ENCODE data around the gene NOC2L.

NOC2L gene

DNA sequence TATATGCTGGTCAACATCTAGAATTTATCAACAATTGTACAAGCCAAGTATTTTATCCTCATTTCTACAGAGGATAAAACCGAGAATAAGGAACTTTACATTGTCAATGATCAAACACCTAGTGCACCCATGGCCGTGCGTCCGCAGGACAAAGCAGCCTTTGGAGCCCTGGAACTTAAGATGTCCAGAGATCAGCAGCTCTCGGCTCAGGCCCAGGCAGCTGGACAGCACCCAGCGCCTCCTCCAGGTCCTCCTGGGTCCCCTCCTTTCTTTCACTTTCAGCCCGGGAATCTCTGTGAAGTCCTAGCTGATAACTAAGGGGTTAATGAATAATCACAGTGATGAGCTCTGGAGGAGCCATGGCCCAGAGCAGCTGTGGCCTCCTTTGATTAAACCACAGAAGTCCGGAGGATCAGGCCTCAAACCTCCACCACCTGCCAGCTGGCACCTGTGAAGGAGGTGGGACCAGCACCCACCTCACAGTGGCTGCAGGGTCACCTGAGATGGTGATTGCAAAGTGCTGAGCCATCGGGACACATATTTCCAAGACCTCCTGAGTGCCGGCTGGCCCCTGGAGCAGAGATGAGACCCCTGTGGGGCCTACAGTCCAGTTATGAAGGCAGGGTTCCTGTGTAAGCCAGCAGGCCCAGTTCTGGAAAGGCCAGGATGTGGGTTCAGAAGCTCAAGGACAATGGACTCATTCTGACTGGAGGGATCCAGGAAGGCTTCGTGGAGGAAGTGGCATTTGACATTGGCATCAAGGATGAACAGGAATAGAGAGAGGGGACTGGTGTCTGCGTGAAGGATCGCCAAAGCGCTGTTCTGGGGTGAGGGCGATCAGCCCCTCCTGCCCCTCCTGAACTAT, 46.9 kb downstream of the NOC2L start:
- TF ChIP-seq, protein P1, sequence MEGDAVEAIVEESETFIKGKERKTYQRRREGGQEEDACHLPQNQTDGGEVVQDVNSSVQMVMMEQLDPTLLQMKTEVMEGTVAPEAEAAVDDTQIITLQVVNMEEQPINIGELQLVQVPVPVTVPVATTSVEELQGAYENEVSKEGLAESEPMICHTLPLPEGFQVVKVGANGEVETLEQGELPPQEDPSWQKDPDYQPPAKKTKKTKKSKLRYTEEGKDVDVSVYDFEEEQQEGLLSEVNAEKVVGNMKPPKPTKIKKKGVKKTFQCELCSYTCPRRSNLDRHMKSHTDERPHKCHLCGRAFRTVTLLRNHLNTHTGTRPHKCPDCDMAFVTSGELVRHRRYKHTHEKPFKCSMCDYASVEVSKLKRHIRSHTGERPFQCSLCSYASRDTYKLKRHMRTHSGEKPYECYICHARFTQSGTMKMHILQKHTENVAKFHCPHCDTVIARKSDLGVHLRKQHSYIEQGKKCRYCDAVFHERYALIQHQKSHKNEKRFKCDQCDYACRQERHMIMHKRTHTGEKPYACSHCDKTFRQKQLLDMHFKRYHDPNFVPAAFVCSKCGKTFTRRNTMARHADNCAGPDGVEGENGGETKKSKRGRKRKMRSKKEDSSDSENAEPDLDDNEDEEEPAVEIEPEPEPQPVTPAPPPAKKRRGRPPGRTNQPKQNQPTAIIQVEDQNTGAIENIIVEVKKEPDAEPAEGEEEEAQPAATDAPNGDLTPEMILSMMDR (IDR thresholded peaks at IDR 0.05; ENCODE audit: unreplicated experiment in 3 of 3), result no peak
- H3K4me3 Mint-ChIP-seq, result no peak overlapping the region
- H3K36me3 Mint-ChIP-seq (ENCODE audit: low read depth), result peaks cover 5% of the 10 kb centered on the region
- peak overlapping the region in 2 of 3 experiments; percentile 68 to 91 for H3K27ac Mint-ChIP-seq
- peaks cover 47% of the 10 kb centered on the region for H3K27me3 Mint-ChIP-seq (ENCODE audit: low read depth)
- no peaks in the 10 kb centered on the region for H3K9me3 Mint-ChIP-seq
- H3K4me1 Mint-ChIP-seq, result peaks cover 49% of the 10 kb centered on the region

DNA sequence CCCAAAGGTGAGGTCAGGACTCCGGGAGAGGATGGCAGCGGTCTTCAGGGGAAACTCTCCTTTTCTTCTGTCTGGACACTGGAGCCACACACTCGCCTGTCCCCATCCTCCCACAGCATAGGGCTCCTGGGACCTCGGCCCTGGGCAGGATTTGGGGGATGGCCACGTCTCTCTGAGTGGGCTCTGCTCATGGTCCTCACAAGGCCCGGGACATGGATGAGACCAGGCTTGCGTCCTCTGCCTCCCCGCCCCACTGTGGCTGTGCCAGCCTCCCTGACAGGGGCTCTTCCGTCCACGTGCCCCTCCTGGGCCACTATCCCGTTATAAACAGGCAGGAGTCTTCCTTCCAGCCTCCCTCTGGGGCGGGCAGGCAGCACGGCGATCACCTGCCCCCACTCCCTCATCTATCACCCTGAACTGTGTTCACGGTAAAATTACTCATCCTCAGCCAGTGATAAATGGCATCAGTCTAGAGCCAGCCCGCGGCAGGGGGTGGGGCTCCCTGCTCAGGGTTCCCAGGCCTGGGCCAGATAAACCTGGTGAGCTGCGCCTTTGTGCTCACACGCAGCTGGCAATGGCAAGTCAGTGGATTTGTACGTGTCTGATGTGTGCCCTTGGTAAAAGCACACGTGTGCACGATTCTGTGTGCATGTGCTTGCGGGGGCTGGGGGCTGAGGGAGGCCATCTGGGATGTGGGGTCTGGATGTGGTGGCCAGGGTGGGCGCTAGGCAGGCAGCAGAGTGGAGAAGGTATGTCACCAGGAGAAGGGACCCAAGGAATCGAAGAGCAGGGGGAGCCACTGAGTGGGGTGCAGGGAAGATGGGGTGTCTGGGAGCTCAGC, 48.0 kb downstream of the NOC2L start:
- TF ChIP-seq, protein P1 (IDR thresholded peaks at IDR 0.05; ENCODE audit: unreplicated experiment in 3 of 3), result no peak

DNA sequence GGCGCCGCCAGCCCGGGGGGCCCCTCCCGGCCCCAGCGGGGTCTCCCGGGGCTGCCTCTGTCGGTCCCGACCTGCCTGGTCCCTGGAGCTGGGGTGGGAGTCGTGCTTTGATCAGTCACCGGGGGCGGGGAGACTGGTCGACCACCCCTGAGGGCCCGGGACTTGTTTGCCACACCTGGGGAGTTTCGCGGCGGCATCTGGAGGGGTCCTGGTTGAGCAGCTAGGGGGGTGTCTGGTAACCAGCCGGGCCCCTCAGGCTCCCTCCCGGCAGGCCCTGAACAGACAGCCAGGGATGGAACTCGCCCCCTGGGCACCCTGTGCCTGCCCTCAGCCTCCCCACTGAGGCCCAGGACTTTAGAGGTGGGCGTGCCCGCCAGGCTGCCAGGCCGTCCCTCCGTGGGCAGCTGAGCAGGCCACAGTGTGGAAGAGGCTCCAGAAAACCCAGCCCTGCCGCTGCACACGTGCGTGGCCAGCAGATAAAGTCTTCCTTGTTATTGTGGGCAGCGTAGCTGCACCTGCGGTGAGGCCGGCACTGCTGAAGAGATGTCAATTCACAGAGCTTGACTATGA, 48.7 kb downstream of the NOC2L start:
- Mint-ChIP-seq H3K4me1 (peaks cover 49% of the 10 kb centered on the region), H3K36me3 (ENCODE audit: low read depth) (peaks cover 5% of the 10 kb centered on the region), H3K27ac (no peak overlapping the region), H3K27me3 (ENCODE audit: low read depth) (peaks cover 51% of the 10 kb centered on the region), H3K4me3 (peak overlapping the region in 1 of 3 experiments; percentile 34), H3K9me3 (no peaks in the 10 kb centered on the region)
- TF ChIP-seq, protein P1 (IDR thresholded peaks at IDR 0.05; ENCODE audit: unreplicated experiment in 3 of 3), result no peak

More for the DNA sequence above, 48.0 kb downstream of the NOC2L start:
- H3K4me3 Mint-ChIP-seq, result peak overlapping the region; percentile 11 to 55 (median 47)
- no peaks in the 10 kb centered on the region for H3K9me3 Mint-ChIP-seq
- peak overlapping the region; percentile 16 to 68 (median 58) for H3K27ac Mint-ChIP-seq
- H3K36me3 Mint-ChIP-seq (ENCODE audit: low read depth), result peaks cover 5% of the 10 kb centered on the region
- peaks cover 48% of the 10 kb centered on the region for H3K4me1 Mint-ChIP-seq
- peaks cover 47% of the 10 kb centered on the region for H3K27me3 Mint-ChIP-seq (ENCODE audit: low read depth)

DNA sequence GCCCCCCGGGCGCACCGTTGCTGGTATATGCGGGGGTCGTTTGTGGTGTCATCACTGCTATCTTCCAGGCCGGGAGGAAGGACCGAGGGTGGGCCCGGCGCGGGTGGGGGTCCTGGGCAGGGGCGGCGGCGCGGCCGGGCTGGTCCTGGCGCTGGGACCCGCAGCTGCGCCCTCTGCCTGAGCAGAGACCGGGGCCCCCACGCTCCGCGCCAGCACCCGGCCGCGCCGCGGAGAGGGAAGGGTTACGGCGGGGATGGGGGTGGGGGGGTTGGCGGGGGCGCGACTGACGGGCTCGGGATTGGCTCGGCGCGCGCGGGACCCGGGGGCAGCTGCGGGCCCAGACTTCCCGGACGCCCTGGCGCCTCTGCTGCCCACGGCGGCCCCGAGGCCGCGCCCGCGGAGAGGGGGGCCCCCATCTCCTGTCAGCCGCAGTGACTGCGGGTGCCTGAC, 49.2 kb downstream of the NOC2L start:
- peaks cover 49% of the 10 kb centered on the region for H3K4me1 Mint-ChIP-seq
- no peak overlapping the region for H3K4me3 Mint-ChIP-seq
- H3K36me3 Mint-ChIP-seq (ENCODE audit: low read depth), result peaks cover 5% of the 10 kb centered on the region
- H3K27me3 Mint-ChIP-seq (ENCODE audit: low read depth), result peaks cover 50% of the 10 kb centered on the region
- no peak overlapping the region for H3K27ac Mint-ChIP-seq
- TF ChIP-seq, protein P1 (IDR thresholded peaks at IDR 0.05; ENCODE audit: unreplicated experiment in 3 of 3), result no peak
- H3K9me3 Mint-ChIP-seq, result no peaks in the 10 kb centered on the region

DNA sequence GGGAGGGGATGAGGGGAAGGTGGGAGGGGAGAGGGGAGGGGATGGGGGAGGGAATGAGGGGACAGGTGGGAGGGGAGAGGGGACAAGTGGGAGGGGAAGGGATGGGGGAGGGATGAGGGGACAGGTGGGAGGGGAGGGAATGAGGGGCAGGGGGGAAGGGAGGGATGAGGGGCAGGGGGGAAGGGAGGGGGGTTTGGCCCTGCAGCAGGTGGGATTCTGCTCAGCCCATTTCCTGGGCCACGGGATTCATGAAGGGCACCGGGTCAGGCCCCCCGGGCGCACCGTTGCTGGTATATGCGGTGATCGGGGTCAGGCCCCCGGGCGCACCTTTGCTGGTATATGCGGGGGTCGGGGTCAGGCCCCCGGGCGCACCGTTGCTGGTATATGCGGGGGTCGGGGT, 50.4 kb downstream of the NOC2L start:
- H3K27ac Mint-ChIP-seq, result no peak overlapping the region
- no peaks in the 10 kb centered on the region for H3K9me3 Mint-ChIP-seq
- H3K36me3 Mint-ChIP-seq (ENCODE audit: low read depth), result peaks cover 5% of the 10 kb centered on the region
- no peak overlapping the region for H3K4me3 Mint-ChIP-seq
- TF ChIP-seq, protein P1 (IDR thresholded peaks at IDR 0.05; ENCODE audit: unreplicated experiment in 3 of 3), result no peak
- peaks cover 48% of the 10 kb centered on the region for H3K4me1 Mint-ChIP-seq
- peaks cover 40% of the 10 kb centered on the region for H3K27me3 Mint-ChIP-seq (ENCODE audit: low read depth)

All from nephron (organoid).